Caco-2 (cell line): ENCODE results near the gene ZNF302. TPM values are rescaled to one million over a fixed set of nuclear protein-coding genes. Genes with fewer than 3 reads are reported as not detected.

Experiments
- BruUV-seq: library from RNA; stranded (reverse); fragments of 400-500 nt; replicated peaks from 2 replicates; lab custom pipeline; 2021; lab: Mats Ljungman, UMichigan
- CTCF ChIA-PET: fragments of 300-600 bp; sonication (Branson Sonifier 250); formaldehyde crosslinking; loops from one replicate; lab custom pipeline; 2022; ENCODE audit warnings: antibody characterized with exemption; lab: Charles Lee
- POLR2A ChIA-PET: fragments of 300-600 bp; sonication (Branson Sonifier 250); formaldehyde crosslinking; loops from one replicate; lab custom pipeline; 2022; ENCODE audit warnings: antibody characterized with exemption; lab: Charles Lee
- DNase-seq, 2 experiments: peaks; one replicate each; pipeline versions ENCODE4 v3.0.0 to v3.0.0-alpha.2; 2020 to 2022
- H3K27me3 ChIP-seq: replicated peaks from 2 replicates; pipeline ENCODE4 v1.6.0; 2011; ENCODE audit warnings: low read length; ENCODE audit not compliant: control insufficient read depth, insufficient read depth
- H3K36me3 ChIP-seq: 2 replicates; pipeline ENCODE4 v1.5.1; 2011; ENCODE audit warnings: low read length; ENCODE audit not compliant: control insufficient read depth, insufficient read depth
- H3K4me1 ChIP-seq: fragments of 250-450 bp; sonication (Bioruptor Pico); 2 replicates; pipeline ENCODE4 v1.5.1; 2020; ENCODE audit warnings: mild to moderate bottlenecking
- H3K4me3 ChIP-seq: 2 replicates; pipeline ENCODE4 v1.5.1; 2011; ENCODE audit warnings: low read depth, mild to moderate bottlenecking, control low read depth, low read length
- H3K9me3 ChIP-seq: fragments of 250-450 bp; sonication (Bioruptor Pico); 2 replicates; pipeline ENCODE4 v1.5.1; 2020; ENCODE audit warnings: mild to moderate bottlenecking, moderate library complexity
- H3K27ac Mint-ChIP-seq: one replicate; pipeline ENCODE4 v1.8.0; 2022; ENCODE audit warnings: mixed read lengths; ENCODE audit not compliant: unreplicated experiment
- H3K27me3 Mint-ChIP-seq: one replicate; pipeline ENCODE4 v1.8.0; 2022; ENCODE audit warnings: mixed read lengths; ENCODE audit not compliant: insufficient read depth, unreplicated experiment
- H3K36me3 Mint-ChIP-seq: one replicate; pipeline ENCODE4 v1.8.0; 2022; ENCODE audit warnings: mild to moderate bottlenecking, mixed read lengths; ENCODE audit not compliant: insufficient read depth, unreplicated experiment
- H3K4me1 Mint-ChIP-seq: one replicate; pipeline ENCODE4 v1.8.0; 2022; ENCODE audit warnings: low read depth, mixed read lengths; ENCODE audit not compliant: unreplicated experiment
- H3K4me3 Mint-ChIP-seq: one replicate; pipeline ENCODE4 v1.8.0; 2022; ENCODE audit warnings: mild to moderate bottlenecking, moderate library complexity, mixed read lengths; ENCODE audit not compliant: unreplicated experiment
- H3K9me3 Mint-ChIP-seq: one replicate; pipeline ENCODE4 v1.8.0; 2022; ENCODE audit warnings: mixed read lengths; ENCODE audit not compliant: unreplicated experiment
- CTCF ChIP-seq, 2 experiments: fragments of 200-600 bp in 1 of 2; IDR thresholded peaks; 1 replicate in 1 of 2; 2 replicates in 1 of 2; pipeline versions ENCODE4 v1.5.1 to v1.8.0; 2011 to 2022; ENCODE audit warnings: antibody characterized with exemption in 1 of 2, control low read depth in 1 of 2, inconsistent platforms in 1 of 2, low read depth in 1 of 2, low read length in 1 of 2, mild to moderate bottlenecking in 1 of 2, moderate library complexity in 1 of 2; ENCODE audit not compliant: insufficient read depth in 1 of 2, severe bottlenecking in 1 of 2, unreplicated experiment in 1 of 2
- intact Hi-C: fragments of 100-400 bp; cut with micrococcal nuclease; formaldehyde crosslinking; loops from one replicate; pipeline ENCODE4 v1.10.0; 2022; ENCODE audit not compliant: unreplicated experiment
- total RNA-seq: library from RNA; stranded (reverse); gene quantifications from 2 replicates; pipeline ENCODE4 v1.2.3, GENCODE V29; 2022

ZNF302 gene
- total RNA-seq, 1 experiment from 2014 or later: 30.1 TPM

GRCh38 chr19:34675250-34675649 lies 2.2 kb upstream of the ZNF302 start:
- Mint-ChIP-seq H3K36me3 (peaks cover 31% of the 10 kb centered on the region), H3K4me1 (peaks cover 9% of the 10 kb centered on the region), H3K9me3 (peaks cover 24% of the 10 kb centered on the region), H3K4me3 (no peak overlapping the region), H3K27ac (no peak overlapping the region), H3K27me3 (peaks cover 3% of the 10 kb centered on the region)
- intact Hi-C loops: no loop called here
- Histone ChIP-seq H3K36me3 (peaks cover 9% of the 10 kb centered on the region), H3K4me3 (no peak overlapping the region), H3K27me3 (no peaks in the 10 kb centered on the region), H3K9me3 (no peaks in the 10 kb centered on the region), H3K4me1 (peaks cover 16% of the 10 kb centered on the region)
- POLR2A ChIA-PET: no interaction called here
- TF ChIP-seq CTCF (IDR thresholded peaks at IDR 0.05; ENCODE audit: insufficient read depth in 1 of 2, low read depth in 1 of 2, low read length in 1 of 2, severe bottlenecking in 1 of 2, unreplicated experiment in 1 of 2): no peak
- no peak for DNase-seq
- CTCF ChIA-PET: no interaction called here
- BruUV-seq: no TSS peak

DNA sequence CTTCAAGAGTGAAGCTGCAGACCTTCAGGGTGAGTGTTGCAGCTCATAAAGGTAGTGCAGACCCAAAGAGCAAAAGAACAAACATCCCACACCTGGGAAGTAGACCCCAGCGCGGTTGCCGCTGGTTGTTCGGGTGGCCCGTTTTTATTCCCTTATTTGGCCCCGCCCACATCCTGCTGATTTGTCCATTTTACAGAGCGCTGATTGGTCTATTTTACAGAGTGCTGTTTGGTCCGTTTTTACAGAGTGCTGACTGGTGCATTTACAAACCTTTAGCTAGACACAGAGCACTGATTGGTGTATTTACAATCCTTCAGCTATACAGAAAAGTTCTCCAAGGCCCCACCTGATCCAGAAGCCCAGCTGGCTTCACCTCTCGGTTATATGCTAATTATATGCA lies 1.6 kb upstream of the ZNF302 start:
- H3K4me3 ChIP-seq: no peak overlapping the region
- intact Hi-C loops: loop anchor here (2.0 kb wide), 1 partner anchor 97 kb away; the partner anchor contains the start of gene ZNF599

More for the DNA sequence above, 1.6 kb upstream of the ZNF302 start:
- CTCF ChIA-PET: no interaction called here
- BruUV-seq: no TSS peak
- H3K4me1 ChIP-seq: peaks cover 16% of the 10 kb centered on the region
- H3K9me3 ChIP-seq: no peaks in the 10 kb centered on the region
- Mint-ChIP-seq H3K9me3 (peaks cover 31% of the 10 kb centered on the region), H3K27ac (no peak overlapping the region), H3K4me1 (peaks cover 9% of the 10 kb centered on the region), H3K27me3 (peaks cover 3% of the 10 kb centered on the region), H3K36me3 (peaks cover 36% of the 10 kb centered on the region), H3K4me3 (peak overlapping the region; percentile 96)
- no peak for DNase-seq
- no peak for TF ChIP-seq CTCF (IDR thresholded peaks at IDR 0.05; ENCODE audit: insufficient read depth in 1 of 2, low read depth in 1 of 2, low read length in 1 of 2, severe bottlenecking in 1 of 2, unreplicated experiment in 1 of 2)
- POLR2A ChIA-PET: interaction anchor here (0.6 kb wide), 1 partner anchor 194 kb away, joined by 3 read pairs; the partner anchor contains the start of gene WTIP
- H3K27me3 ChIP-seq: no peaks in the 10 kb centered on the region
- H3K36me3 ChIP-seq: peaks cover 9% of the 10 kb centered on the region
